NCI-H1092 treated with DMSO at 0.1 percent for 48 hours (cell line): Measurements from ENCODE around the gene EML2.
A peak's percentile ranks its signal among the peaks of the same experiment; 100 is the strongest.
"Not testable (repeated sequence)": the region's sequence is repeated elsewhere in the genome, so short reads cannot be mapped to it uniquely, and the experiment has no call there.

Experiments
- DNase-seq: peaks from one replicate; lab custom pipeline; 2025; lab: John Stamatoyannopoulos, UW

EML2 gene

GRCh38 chr19:45653634-45654033, 14.4 kb upstream of the EML2 start:
- no peak for DNase-seq

GRCh38 chr19:45650722-45651121, 11.5 kb upstream of the EML2 start:
- no peak for DNase-seq

DNA sequence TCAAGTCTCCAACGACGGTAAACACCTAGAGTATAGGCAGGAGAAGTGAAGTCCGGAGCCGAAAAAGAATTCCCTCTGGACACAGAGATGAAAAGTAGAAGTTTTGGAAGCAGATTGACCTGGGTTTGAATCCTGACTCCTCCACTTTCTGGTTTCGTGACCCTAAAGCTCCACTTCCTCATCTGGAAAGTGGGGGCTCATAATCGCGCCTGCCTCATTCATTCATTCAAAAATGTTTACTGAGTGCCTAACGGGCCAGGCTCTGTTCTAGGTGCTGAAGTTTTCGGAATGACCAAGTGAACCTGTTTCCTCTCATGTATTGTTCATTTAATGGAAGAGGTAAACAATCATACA, 7.1 kb upstream of the EML2 start:
- DNase-seq, result no peak

DNA sequence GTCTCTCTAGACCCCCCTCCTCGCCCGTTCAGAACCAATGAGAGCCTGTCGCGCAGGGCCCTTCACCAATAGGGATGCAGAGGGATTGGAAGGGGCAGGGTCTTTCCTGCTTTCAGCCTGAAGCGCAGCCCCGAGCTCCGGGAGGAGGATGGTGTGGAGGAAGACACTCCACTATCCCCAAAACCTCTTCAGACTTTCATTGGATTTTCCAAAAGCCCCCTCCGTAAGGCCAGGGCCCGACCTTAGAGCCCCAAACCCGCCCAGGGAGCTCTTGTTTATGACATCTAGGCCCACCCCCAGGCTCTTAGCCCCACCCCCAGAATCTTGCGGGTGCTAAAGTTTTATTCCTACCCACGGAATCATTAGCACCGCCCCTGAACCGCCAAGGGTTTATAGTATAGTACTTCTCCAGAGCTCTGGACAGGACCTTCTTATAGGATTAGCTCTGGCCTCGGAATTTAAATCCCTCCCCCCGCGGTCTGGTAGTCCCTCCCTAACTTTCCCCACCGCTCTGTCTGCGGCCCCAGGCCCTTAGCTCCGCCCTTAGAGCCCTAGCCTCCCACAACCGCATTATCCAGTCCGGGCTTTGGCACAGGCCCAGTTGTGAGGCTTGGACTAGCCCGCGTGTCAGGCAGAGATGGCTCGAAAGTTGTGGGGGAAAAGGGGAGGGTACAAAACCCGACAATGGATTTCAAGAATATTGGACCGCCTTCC, 6.6 kb upstream of the EML2 start:
- DNase-seq, result peak; percentile 48

DNA sequence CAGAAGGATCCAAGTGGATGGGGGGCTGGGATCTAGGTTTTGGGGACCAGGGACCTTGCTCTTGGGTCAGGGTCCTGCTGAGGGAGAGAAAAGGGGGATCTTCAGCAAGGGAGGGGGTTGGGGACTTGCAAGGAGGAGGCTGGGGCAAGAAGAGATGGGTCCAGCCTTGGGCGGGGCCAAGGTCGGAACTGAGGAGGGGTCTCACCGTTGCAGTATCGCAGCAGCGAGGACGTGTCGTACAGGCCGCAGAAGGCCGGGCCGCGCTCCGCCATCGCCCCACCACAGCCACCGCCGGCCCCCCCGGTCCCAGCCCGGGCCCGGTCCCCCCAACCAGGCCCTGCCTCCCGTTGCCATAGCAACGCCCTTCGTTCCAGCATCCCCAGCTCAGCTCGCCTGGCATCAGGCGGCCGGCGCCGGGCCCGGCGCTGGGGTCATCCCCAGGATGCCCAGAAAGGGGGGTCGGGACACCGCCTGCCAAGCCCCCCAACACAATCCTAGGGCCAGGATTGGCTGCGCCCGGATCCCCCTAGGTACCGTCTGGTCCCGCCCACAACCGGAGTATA, 6.0 kb upstream of the EML2 start:
- no peak for DNase-seq

DNA sequence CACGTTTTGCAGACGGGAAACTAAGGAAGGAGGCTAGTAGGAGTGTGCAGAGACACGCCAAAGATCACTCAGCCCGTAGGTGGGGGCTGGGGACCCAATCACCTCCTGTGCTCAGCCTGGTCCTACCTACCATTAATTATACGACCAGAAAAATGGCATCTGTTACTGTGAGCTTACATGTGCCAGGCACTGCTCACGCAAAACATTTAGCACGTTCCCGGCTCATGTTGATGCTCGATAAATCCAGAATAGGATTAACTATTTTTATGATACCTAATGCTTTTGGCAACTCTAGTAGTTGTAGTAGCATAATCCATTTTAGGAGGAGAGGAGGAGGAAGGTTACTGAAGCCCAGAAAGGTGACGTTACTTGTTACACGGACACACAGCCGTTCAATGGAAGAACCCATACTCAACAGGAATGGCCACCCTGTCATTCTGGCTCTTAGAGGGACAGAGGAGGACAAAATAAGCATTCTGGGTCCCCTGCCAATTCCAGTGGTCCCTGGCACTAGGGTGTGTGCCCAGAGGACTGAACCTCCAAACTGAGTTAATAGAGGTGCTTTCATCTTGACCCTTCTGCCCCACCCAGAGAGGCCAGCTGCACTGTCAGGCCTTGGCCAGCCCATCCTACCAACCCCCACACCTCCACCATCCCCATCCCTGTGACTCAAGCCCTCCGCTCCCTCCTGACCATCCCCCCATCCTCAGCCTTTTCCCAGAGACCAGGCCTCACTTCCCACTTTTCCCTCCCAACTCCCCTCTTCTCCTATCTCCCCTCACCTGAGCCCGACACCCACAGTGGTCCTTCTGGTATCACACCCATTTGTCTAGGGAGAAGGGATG, 5.0 kb upstream of the EML2 start:
- DNase-seq, result no peak

- peak; percentile 73 for DNase-seq
Measured at GRCh38 chr19:45643024-45643926, 4.1 kb upstream of the EML2 start.

DNA sequence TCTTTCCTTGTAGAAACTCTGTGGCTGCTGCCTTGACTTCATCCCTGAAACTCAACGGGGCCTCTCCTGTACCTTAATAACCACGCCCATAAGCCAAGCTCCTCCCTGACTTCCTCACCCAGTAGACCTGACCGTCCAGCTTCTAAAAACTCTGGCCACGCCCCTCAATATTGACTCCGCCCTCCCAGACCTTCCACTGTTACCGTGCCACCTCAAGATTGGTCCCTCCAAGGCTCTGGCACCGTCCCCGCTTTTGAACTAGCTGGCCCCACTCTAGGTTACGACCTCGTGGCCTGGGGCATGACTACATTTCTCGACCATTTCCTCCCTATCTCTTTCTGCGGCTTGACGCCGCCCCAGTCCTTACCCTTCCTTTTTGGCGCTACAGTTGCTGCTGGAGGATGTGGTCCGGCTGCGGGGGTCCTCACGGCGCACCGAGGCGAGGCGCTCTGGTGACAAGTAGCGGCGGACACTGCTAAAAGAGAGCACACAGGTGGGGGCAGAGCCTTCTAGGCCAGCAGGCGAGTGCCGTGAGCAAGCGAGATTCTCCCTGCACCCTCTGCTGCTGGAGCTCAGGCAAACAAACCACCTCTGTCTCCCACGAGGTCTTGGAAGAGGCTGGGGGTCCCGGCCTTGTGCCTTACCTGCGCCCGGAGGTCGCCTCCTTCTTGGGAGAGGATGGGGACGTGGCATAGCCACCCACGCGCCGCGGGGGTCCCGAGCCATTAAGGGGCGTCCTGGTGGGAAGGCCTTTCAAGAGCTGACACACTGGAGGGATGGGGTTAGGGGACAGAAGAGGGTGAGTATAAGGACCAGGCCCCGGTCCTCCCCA, 2.3 kb upstream of the EML2 start:
- peak; percentile 28 for DNase-seq

- DNase-seq, result no peak
Measured at GRCh38 chr19:45640849-45641273, 1.7 kb upstream of the EML2 start.

- no peak for DNase-seq
Measured at GRCh38 chr19:45637890-45638667, 1.1 kb downstream of the EML2 start.

- no peak for DNase-seq
Measured at GRCh38 chr19:45636902-45637301, 2.3 kb downstream of the EML2 start.

DNA sequence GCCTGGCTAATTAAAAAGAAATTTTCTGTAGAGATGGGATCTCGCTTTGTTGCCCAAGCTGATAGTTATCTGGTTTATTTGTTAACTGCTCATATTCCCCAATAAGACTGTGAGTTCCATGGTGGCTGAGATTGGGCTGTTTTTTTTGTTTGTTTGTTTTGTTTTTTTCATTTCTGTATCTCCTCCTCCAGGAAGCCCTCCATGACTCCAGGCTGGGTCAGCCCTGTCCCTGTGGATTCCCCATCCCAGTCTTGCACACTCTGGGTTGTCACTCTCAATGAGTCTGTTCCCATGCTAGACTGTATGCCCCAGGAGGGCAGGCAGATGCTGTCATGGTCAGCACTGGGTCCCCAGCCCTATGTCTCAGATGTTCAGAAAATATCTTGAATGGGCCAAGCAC, 2.9 kb downstream of the EML2 start:
- DNase-seq, result no peak

- DNase-seq, result no peak
Measured at GRCh38 chr19:45632468-45633196, 6.6 kb downstream of the EML2 start.

DNA sequence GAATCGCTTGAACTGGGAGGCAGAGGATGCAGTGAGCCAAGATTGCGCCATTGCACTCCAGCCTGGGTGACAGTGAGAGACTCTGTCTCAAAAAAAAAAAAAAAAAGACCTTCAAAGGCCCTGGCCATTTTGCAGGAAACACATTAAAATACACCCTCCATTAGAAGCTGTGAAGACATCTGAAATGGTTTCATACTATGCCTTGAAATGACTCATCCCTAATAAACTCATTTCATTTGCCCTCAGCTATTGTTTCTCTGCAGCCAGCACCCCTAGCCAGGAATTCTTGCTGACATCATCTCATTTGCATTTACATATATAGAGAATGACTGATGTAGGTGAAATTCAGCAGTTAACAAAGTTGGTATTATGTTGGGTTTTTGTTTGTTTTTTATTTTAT, 8.7 kb downstream of the EML2 start:
- DNase-seq, result no peak

GRCh38 chr19:45629704-45630103, 9.5 kb downstream of the EML2 start:
- no peak for DNase-seq

- DNase-seq, result not testable (repeated sequence)
Measured at GRCh38 chr19:45628219-45628618, 11.0 kb downstream of the EML2 start.

DNA sequence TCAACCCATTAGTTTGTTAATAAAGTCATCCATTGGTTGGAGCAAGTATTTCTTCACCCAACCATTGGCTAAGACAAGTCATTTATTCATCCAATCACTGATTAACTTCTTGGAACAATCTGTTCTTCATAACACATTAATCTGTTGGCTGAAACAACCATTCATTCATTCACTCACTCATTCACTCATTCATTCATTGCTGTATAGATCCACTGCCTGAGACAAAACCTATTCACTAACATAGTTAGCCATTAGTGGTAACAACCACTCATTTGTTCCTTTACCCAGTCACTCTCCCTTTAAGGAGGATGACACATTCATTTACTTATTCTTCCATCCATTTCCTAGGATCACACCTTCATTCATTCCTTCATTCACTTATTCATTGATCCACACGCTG, 15.2 kb downstream of the EML2 start:
- no peak for DNase-seq

DNA sequence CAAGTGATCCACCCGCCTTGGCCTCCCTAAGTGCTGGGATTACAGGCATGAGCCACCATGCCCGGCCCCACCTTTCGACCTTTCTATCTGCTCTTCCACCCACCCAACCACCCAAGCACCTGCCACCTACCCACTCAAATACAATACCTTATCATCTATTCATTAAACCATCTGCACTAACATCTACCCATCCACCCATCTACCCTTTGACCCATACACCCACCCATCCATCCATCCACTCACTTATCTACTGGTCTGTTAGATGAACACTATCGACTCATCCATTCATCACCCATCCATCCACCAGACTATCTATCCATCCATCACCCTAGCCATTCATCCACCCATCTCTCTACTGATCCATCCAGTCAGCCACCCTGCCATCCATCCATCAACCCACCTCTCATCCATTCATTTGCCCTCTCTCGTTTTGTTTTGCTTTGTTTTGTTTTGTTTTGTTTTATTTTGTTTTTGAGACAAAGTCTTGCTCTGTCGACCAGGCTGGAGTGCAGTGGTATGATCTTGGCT, 17.2 kb downstream of the EML2 start:
- DNase-seq, result no peak

DNA sequence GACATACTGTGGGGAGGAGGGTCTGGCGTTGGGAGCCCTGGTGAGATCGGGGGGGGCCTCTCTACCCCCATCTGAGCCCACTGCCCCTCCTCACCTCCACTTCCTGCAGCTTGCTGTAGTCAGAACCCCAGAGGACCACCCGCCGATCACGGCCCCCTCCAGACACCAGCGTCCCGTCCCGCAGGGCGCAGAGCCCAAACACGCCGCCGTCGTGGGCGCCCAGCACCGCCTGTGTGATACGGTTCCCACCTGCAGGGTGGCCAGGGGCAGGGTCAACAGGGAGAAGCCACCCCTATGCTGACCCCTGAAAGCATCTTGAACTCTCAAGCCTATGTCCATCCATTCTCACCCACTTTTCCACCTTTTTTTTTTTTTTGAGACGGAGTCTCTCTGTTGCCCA, 17.8 kb downstream of the EML2 start:
- no peak for DNase-seq

DNA sequence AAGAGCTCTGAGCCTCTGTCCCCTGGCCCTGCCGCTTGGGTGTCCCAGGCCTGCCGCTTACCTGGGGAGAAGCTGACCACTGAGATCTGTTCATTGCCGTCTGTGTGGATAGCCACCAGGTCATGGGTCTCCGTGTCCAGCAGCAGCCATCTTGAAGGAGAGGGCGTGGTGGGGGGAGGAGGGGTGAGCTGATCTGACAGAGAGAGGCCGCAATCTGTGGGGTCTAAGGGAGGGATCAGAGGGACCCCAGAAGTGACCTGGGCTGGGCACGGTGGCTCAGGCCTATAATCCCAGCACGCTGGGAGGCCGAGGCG, 22.5 kb downstream of the EML2 start:
- DNase-seq, result no peak
